Measurements from ENCODE around the gene TSEN2. TPM values are rescaled to one million over a fixed set of nuclear protein-coding genes. Genes with fewer than 3 reads are reported as not detected.

TSEN2 gene
- total and polyA plus RNA-seq, 9 of the 15 experiments (the other 6 are each of a cell fraction or from before 2014, with no cell fraction given), result 38.5 to 76.3 (median 46.6) TPM

- TF ChIP-seq KDM5B (IDR thresholded peaks at IDR 0.05; ENCODE audit: insufficient replicate concordance, low read depth, low read length), result peak; percentile 99
- TF ChIP-seq SMARCE1 (IDR thresholded peaks at IDR 0.05), result no peak
- peak; percentile 82 for TF ChIP-seq ESRRA (IDR thresholded peaks at IDR 0.05; ENCODE audit: borderline replicate concordance, low read depth)
- TF ChIP-seq CUX1 (CRISPR knock-in tag; IDR thresholded peaks at IDR 0.05), result 0 out of 2 replicates have a peak, but pooled peaks have one; percentile 30
- 0 out of 2 replicates have a peak, but pooled peaks have one; percentile 9 for TF ChIP-seq NFE2 (IDR thresholded peaks at IDR 0.05; ENCODE audit: low read depth)
- TF ChIP-seq TBL1XR1 (IDR thresholded peaks at IDR 0.05; ENCODE audit: low read length in 2 of 2), result peak; percentile 83 to 90
- peak; percentile 89 for TF ChIP-seq TAF9B (IDR thresholded peaks at IDR 0.05; ENCODE audit: partially characterized antibody)
- TF ChIP-seq ZFP36 (IDR thresholded peaks at IDR 0.05; ENCODE audit: low read depth, low read length, partially characterized antibody), result no peak
- TF ChIP-seq FOXA3 (CRISPR knock-in tag; conservative IDR thresholded peaks at IDR 0.05 in 1 of 2, IDR thresholded peaks at IDR 0.05 in 1 of 2), result peak in 1 of 2 experiments; percentile 52; a peak in 1 of 4 replicates
- TF ChIP-seq THRAP3 (IDR thresholded peaks at IDR 0.05; ENCODE audit: borderline replicate concordance), result no peak
- TF ChIP-seq GTF2A2 (tag; IDR thresholded peaks at IDR 0.05), result peak; percentile 74; the same call in 1 of the 2 replicates
- TF ChIP-seq REST (IDR thresholded peaks at IDR 0.05; ENCODE audit: borderline replicate concordance), result peak; percentile 98
- peak; percentile 67; the same call in 1 of the 2 replicates for TF ChIP-seq REST (CRISPR knock-in tag; IDR thresholded peaks at IDR 0.05; ENCODE audit: low read depth)
- TF ChIP-seq KLF1 (tag; IDR thresholded peaks at IDR 0.05), result peak; percentile 86
Measured at GRCh38 chr3:12556690-12557472, 72.6 kb downstream of the TSEN2 start, which contains the start of gene MKRN2 (continued).

Data from K562 (cell line).